Natural killer cell (primary cell): Measurements from ENCODE around the gene MED12L. TPM values are rescaled to one million over a fixed set of nuclear protein-coding genes. Genes with fewer than 3 reads are reported as not detected.

Experiments
- ATAC-seq, 3 donors: fragments of 150-1000 bp in 2 of 3; fragments of 200-7000 bp in 1 of 3; cut with Tn5 transposase; 1 replicate in 1 of 3; 2 replicates in 2 of 3; pipeline ENCODE4 v1.10.0; 2021; ENCODE audit warnings: mild to moderate bottlenecking in 2 of 3, moderate library complexity in 2 of 3
- DNase-seq, 2 donors: peaks; one replicate each; pipeline versions ENCODE4 v3.0.0 to v3.0.0-alpha.2; 2013 to 2021; ENCODE audit warnings: mixed read lengths in 1 of 2
- H3K27ac ChIP-seq: one replicate; pipeline ENCODE4 v1.5.1; 2013; ENCODE audit warnings: mild to moderate bottlenecking, low read length
- H3K27me3 ChIP-seq: one replicate; pipeline ENCODE4 v1.6.1; 2013; ENCODE audit warnings: low read length; ENCODE audit not compliant: control insufficient read depth, insufficient read depth
- H3K36me3 ChIP-seq: one replicate; pipeline ENCODE4 v1.6.1; 2013; ENCODE audit warnings: low read length; ENCODE audit not compliant: control insufficient read depth, insufficient read depth
- H3K4me1 ChIP-seq: one replicate; pipeline ENCODE4 v1.6.1; 2013; ENCODE audit warnings: low read length; ENCODE audit not compliant: control insufficient read depth, insufficient read depth
- H3K4me3 ChIP-seq: one replicate; pipeline ENCODE4 v1.5.1; 2013; ENCODE audit warnings: low read length
- H3K9me3 ChIP-seq: one replicate; pipeline ENCODE4 v1.6.1; 2013; ENCODE audit warnings: low read length; ENCODE audit not compliant: control insufficient read depth, insufficient read depth
- H3K27ac Mint-ChIP-seq, 2 donors: one replicate each; pipeline ENCODE4 v1.8.0; 2022; ENCODE audit warnings: mild to moderate bottlenecking in 2 of 2, mixed read lengths in 2 of 2, moderate library complexity in 1 of 2
- H3K27me3 Mint-ChIP-seq, 2 donors: one replicate each; pipeline ENCODE4 v1.8.0; 2022; ENCODE audit warnings: low read depth in 2 of 2, mixed read lengths in 2 of 2
- H3K36me3 Mint-ChIP-seq: one replicate; pipeline ENCODE4 v1.8.0; 2022; ENCODE audit warnings: mixed read lengths
- H3K4me1 Mint-ChIP-seq, 2 donors: one replicate each; pipeline ENCODE4 v1.8.0; 2022; ENCODE audit warnings: mixed read lengths in 2 of 2
- H3K4me3 Mint-ChIP-seq: one replicate; pipeline ENCODE4 v1.8.0; 2022; ENCODE audit warnings: mild to moderate bottlenecking, moderate library complexity, mixed read lengths
- H3K9me3 Mint-ChIP-seq, 2 donors: one replicate each; pipeline ENCODE4 v1.8.0; 2022; ENCODE audit warnings: mixed read lengths in 2 of 2
- CTCF ChIP-seq: fragments of 200-600 bp; IDR thresholded peaks from one replicate; pipeline ENCODE4 v1.8.0; 2022; ENCODE audit warnings: antibody characterized with exemption
- WGBS: methylation state at CpG from one replicate; pipeline ENCODE4 v1.1.7; 2013; ENCODE audit warnings: missing lambda C conversion rate; ENCODE audit not compliant: insufficient coverage; 5-methylcytosine and 5-hydroxymethylcytosine counted together
- intact Hi-C: fragments of 100-400 bp; cut with micrococcal nuclease; formaldehyde crosslinking; loops from one replicate; pipeline ENCODE4 v1.14.2; 2022
- total RNA-seq, 4 donors: library from RNA; stranded (reverse); fragments of 120-200 nt in 1 of 4; gene quantifications; one replicate each; pipeline versions ENCODE4 v1.2.3 to v1.2.4, GENCODE V29; 2013 to 2022

MED12L gene
- total RNA-seq, 3 donors from 2014 or later (not counting 1 experiment from before 2014, with no cell fraction given): 3.0 to 6.5 (median 3.0) TPM

GRCh38 chr3:151428386-151428785, 342.9 kb downstream of the MED12L start:
- no peaks in the 10 kb centered on the region for H3K36me3 ChIP-seq
- Mint-ChIP-seq H3K27ac (no peak overlapping the region), H3K36me3 (no peaks in the 10 kb centered on the region), H3K27me3 (no peaks in the 10 kb centered on the region), H3K4me3 (no peak overlapping the region), H3K9me3 (no peaks in the 10 kb centered on the region), H3K4me1 (peaks cover 0 to 6% of the 10 kb centered on the region in 2 donors)
- peaks cover 3% of the 10 kb centered on the region for H3K4me1 ChIP-seq
- H3K27me3 ChIP-seq: no peaks in the 10 kb centered on the region
- ATAC-seq (no peak), DNase-seq (no peak)
- H3K27ac ChIP-seq: no peak overlapping the region
- no peak for TF ChIP-seq CTCF
- no peaks in the 10 kb centered on the region for H3K9me3 ChIP-seq
- intact Hi-C loops: no loop called here
- WGBS: 92% methylated on average over 2 of the region's 2 CpGs
- H3K4me3 ChIP-seq: no peak overlapping the region

DNA sequence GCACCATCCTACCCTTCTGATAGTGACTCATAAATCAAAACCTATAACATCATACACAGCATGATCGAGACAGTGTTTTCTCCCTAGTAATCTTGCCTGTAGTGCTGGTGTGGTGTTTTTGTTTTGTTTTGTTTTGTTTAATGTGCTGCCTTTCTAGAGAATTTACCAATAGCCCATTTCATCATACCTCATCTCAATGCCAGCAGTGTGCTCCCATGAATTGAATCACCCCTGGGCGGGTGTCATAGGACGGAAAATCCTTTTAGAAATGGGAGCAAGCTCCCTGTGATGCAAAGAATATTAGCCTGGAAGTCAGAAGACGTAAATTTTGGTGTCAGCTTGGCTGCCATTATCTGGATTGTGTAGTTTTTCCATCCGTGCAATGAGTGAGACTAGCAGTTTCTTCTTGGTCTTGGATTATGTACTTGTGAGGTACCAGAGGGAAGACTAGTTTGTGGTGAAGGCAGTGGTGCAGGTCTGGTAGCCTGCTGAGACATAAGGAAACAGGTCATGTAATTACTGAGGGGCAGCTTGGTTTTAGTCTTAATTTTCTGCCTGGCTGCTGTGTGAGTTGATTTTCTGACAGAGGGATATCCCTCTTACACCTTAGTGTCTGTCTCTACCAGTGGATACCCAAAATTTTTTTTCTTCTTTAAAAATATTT, 345.5 kb downstream of the MED12L start:
- no peaks in the 10 kb centered on the region for H3K9me3 Mint-ChIP-seq
- no peak overlapping the region for H3K27ac Mint-ChIP-seq
- no peak overlapping the region for H3K27ac ChIP-seq
- intact Hi-C loops: no loop called here
- no peaks in the 10 kb centered on the region for H3K9me3 ChIP-seq
- H3K36me3 Mint-ChIP-seq: no peaks in the 10 kb centered on the region
- H3K27me3 ChIP-seq: no peaks in the 10 kb centered on the region
- no peaks in the 10 kb centered on the region for H3K36me3 ChIP-seq
- no peak for TF ChIP-seq CTCF
- no peak overlapping the region for H3K4me3 Mint-ChIP-seq
- H3K4me1 Mint-ChIP-seq: peaks cover 0 to 5% of the 10 kb centered on the region in 2 donors
- 87% methylated on average over 4 of the region's 5 CpGs for WGBS
- peaks cover 3% of the 10 kb centered on the region for H3K4me1 ChIP-seq
- no peaks in the 10 kb centered on the region for H3K27me3 Mint-ChIP-seq
- DNase-seq (no peak), ATAC-seq (no peak)
- no peak overlapping the region for H3K4me3 ChIP-seq

- 83% methylated on average over 3 of the region's 3 CpGs for WGBS
- TF ChIP-seq CTCF: no peak
- Mint-ChIP-seq H3K9me3 (no peaks in the 10 kb centered on the region), H3K4me3 (no peak overlapping the region), H3K27me3 (no peaks in the 10 kb centered on the region), H3K27ac (no peak overlapping the region), H3K4me1 (no peaks in the 10 kb centered on the region), H3K36me3 (no peaks in the 10 kb centered on the region)
- DNase-seq (no peak), ATAC-seq (no peak)
- Histone ChIP-seq H3K4me3 (no peak overlapping the region), H3K27me3 (no peaks in the 10 kb centered on the region), H3K27ac (no peak overlapping the region), H3K36me3 (no peaks in the 10 kb centered on the region), H3K4me1 (no peaks in the 10 kb centered on the region), H3K9me3 (no peaks in the 10 kb centered on the region)
- intact Hi-C loops: no loop called here
These were observed 346.5 kb downstream of the MED12L start for GRCh38 chr3:151431940-151432339.
